ENCODE measurements around the gene KRTAP1-5. TPM values are rescaled to one million over a fixed set of nuclear protein-coding genes. Genes with fewer than 3 reads are reported as not detected.

The KRTAP1-5 gene, protein sequence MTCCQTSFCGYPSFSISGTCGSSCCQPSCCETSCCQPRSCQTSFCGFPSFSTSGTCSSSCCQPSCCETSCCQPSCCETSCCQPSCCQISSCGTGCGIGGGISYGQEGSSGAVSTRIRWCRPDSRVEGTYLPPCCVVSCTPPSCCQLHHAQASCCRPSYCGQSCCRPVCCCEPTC
- total RNA-seq (not detected), polyA plus RNA-seq (not detected)

GRCh38 chr17:41026715-41027471 is at the start of gene KRTAP1-5:
TSS of gene KRTAP1-5 (minus strand) at chr17:41027208. CDS start at chr17:41027155, 53 bp downstream.
- 72% methylated on average over 9 of the region's 9 CpGs for WGBS
- Histone ChIP-seq H3K4me1 (ENCODE audit: control insufficient read depth in 4 of 4, insufficient read depth in 4 of 4, low read length in 3 of 4) (no peaks in the 10 kb centered on the region), H3K36me3 (ENCODE audit: control insufficient read depth in 4 of 4, insufficient read depth in 3 of 4, low read depth in 1 of 4, low read length in 3 of 4) (no peaks in the 10 kb centered on the region), H3K27me3 (ENCODE audit: control insufficient read depth in 4 of 4, insufficient read depth in 4 of 4, low read length in 3 of 4) (peaks cover 0 to 3% (median 0%) of the 10 kb centered on the region in 4 donors), H3K9ac (ENCODE audit: low read depth in 1 of 2, low read length in 2 of 2) (no peak within 1 kb of the TSS), H3K9me3 (ENCODE audit: control insufficient read depth in 4 of 4, low read length in 3 of 4) (peaks cover 0 to 3% (median 0%) of the 10 kb centered on the region in 4 donors), H3K27ac (ENCODE audit: low read depth in 1 of 2, low read length in 2 of 2) (no peak within 1 kb of the TSS), H3K4me3 (ENCODE audit: low read depth in 1 of 3, low read length in 3 of 3) (no peak within 1 kb of the TSS)
- DNase-seq (ENCODE audit: low spot score): no peak
- TF ChIP-seq REST (IDR thresholded peaks at IDR 0.05) (no peak), FOXA1 (IDR thresholded peaks at IDR 0.05) (no peak), YY1 (IDR thresholded peaks at IDR 0.05) (no peak), ATF3 (IDR thresholded peaks at IDR 0.05) (no peak), HNF4G (IDR thresholded peaks at IDR 0.05) (no peak), RXRA (IDR thresholded peaks at IDR 0.05) (no peak), ZBTB33 (IDR thresholded peaks at IDR 0.05) (no peak), RAD21 (IDR thresholded peaks at IDR 0.05) (no peak), FOXA2 (IDR thresholded peaks at IDR 0.05) (no peak), MAX (IDR thresholded peaks at IDR 0.05) (no peak), HNF4A (conservative IDR thresholded peaks at IDR 0.05) (no peak), JUND (IDR thresholded peaks at IDR 0.05) (no peak), SP1 (IDR thresholded peaks at IDR 0.05) (no peak), TAF1 (conservative IDR thresholded peaks at IDR 0.05) (no peak), GABPA (IDR thresholded peaks at IDR 0.05 in 1 of 2, conservative IDR thresholded peaks at IDR 0.05 in 1 of 2) (no peak), EGR1 (IDR thresholded peaks at IDR 0.05; ENCODE audit: low read depth in 2 of 2) (no peak), NR2F2 (IDR thresholded peaks at IDR 0.05) (no peak)
- TF ChIP-seq, protein P1, sequence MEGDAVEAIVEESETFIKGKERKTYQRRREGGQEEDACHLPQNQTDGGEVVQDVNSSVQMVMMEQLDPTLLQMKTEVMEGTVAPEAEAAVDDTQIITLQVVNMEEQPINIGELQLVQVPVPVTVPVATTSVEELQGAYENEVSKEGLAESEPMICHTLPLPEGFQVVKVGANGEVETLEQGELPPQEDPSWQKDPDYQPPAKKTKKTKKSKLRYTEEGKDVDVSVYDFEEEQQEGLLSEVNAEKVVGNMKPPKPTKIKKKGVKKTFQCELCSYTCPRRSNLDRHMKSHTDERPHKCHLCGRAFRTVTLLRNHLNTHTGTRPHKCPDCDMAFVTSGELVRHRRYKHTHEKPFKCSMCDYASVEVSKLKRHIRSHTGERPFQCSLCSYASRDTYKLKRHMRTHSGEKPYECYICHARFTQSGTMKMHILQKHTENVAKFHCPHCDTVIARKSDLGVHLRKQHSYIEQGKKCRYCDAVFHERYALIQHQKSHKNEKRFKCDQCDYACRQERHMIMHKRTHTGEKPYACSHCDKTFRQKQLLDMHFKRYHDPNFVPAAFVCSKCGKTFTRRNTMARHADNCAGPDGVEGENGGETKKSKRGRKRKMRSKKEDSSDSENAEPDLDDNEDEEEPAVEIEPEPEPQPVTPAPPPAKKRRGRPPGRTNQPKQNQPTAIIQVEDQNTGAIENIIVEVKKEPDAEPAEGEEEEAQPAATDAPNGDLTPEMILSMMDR (IDR thresholded peaks at IDR 0.05; ENCODE audit: low read depth, low read length, missing input control): no peak

Data from liver (tissue), 9 donors.